ENCODE measurements around the gene PTTG1IP. TPM values are rescaled to one million over a fixed set of nuclear protein-coding genes. Genes with fewer than 3 reads are reported as not detected.

The PTTG1IP gene
- total and polyA plus RNA-seq, 10 of the 15 experiments (the other 5 are each of a cell fraction or from before 2014, with no cell fraction given): 2.4 to 56.4 (median 44.4) TPM

- H2AFZ ChIP-seq (ENCODE audit: control insufficient read depth, low read depth, low read length): no peak overlapping the region
- ATAC-seq (no peak), DNase-seq (ENCODE audit: low read depth, low spot score) (no peak), FAIRE-seq (no peak)
- H3K27me3 ChIP-seq (replicated peaks in 1 of 2; ENCODE audit: control insufficient read depth in 2 of 2, insufficient read depth in 2 of 2, low read length in 1 of 2): no peaks in the 10 kb centered on the region
- CTCF ChIA-PET: no interaction called here
- no peak overlapping the region for H3K27ac ChIP-seq (ENCODE audit: control insufficient read depth, insufficient read depth)
- H3K9ac ChIP-seq (ENCODE audit: control insufficient read depth, insufficient read depth, low read length): no peak overlapping the region
- no peaks in the 10 kb centered on the region for H3K79me2 ChIP-seq (ENCODE audit: control insufficient read depth, insufficient read depth, low read length)
- RAD21 ChIA-PET (ENCODE audit: unreplicated experiment): no interaction called here
- H3K4me1 ChIP-seq (ENCODE audit: control insufficient read depth, insufficient read depth, low read length): no peaks in the 10 kb centered on the region
- POLR2A ChIA-PET: no interaction called here
- H4K20me1 ChIP-seq (ENCODE audit: control insufficient read depth, insufficient read depth): no peaks in the 10 kb centered on the region
- no peak overlapping the region for H3K4me2 ChIP-seq (ENCODE audit: control insufficient read depth, insufficient read depth)
- in situ Hi-C loops (cut with MboI) (no loop called here), intact Hi-C loops (cut with micrococcal nuclease; ENCODE audit: unreplicated experiment) (no loop called here)
- 90% methylated on average over 28 of the region's 28 CpGs for WGBS (ENCODE audit: insufficient coverage, insufficient replicate concordance, low lambda C conversion rate, missing lambda C conversion rate)
- H3K9me3 ChIP-seq (replicated peaks; ENCODE audit: control insufficient read depth, insufficient read depth, low read length): no peaks in the 10 kb centered on the region
- SMC1A ChIA-PET (ENCODE audit: uncharacterized antibody, unreplicated experiment): no interaction called here
- peaks cover 14 to 59% of the 10 kb centered on the region in 2 experiments for H3K36me3 ChIP-seq (ENCODE audit: control insufficient read depth in 2 of 2, insufficient read depth in 2 of 2, low read length in 1 of 2)
- no TSS peak for BruUV-seq (replicated peaks)
- H3K4me3 ChIP-seq: no peak overlapping the region
- TF ChIP-seq, protein P1, sequence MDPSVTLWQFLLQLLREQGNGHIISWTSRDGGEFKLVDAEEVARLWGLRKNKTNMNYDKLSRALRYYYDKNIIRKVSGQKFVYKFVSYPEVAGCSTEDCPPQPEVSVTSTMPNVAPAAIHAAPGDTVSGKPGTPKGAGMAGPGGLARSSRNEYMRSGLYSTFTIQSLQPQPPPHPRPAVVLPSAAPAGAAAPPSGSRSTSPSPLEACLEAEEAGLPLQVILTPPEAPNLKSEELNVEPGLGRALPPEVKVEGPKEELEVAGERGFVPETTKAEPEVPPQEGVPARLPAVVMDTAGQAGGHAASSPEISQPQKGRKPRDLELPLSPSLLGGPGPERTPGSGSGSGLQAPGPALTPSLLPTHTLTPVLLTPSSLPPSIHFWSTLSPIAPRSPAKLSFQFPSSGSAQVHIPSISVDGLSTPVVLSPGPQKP (IDR thresholded peaks at IDR 0.05; ENCODE audit: low read depth, low read length): no peak
- TF ChIP-seq RBBP5 (conservative IDR thresholded peaks at IDR 0.05) (no peak), PBX3 (IDR thresholded peaks at IDR 0.05; ENCODE audit: insufficient replicate concordance, low read depth, low read length) (no peak), RAD21 (IDR thresholded peaks at IDR 0.05; ENCODE audit: insufficient read depth, low read depth, low read length) (no peak), RFX5 (IDR thresholded peaks at IDR 0.05; ENCODE audit: low read depth, low read length) (no peak), BHLHE40 (IDR thresholded peaks at IDR 0.05; ENCODE audit: borderline replicate concordance in 1 of 2, low read depth in 2 of 2, low read length in 1 of 2) (no peak), ATF7 (IDR thresholded peaks at IDR 0.05; ENCODE audit: low read depth) (no peak), SREBF1 (IDR thresholded peaks at IDR 0.05; ENCODE audit: low read length) (no peak), SMAD1 (IDR thresholded peaks at IDR 0.05; ENCODE audit: low read depth, partially characterized antibody) (no peak)
- TF ChIP-seq, protein P2, sequence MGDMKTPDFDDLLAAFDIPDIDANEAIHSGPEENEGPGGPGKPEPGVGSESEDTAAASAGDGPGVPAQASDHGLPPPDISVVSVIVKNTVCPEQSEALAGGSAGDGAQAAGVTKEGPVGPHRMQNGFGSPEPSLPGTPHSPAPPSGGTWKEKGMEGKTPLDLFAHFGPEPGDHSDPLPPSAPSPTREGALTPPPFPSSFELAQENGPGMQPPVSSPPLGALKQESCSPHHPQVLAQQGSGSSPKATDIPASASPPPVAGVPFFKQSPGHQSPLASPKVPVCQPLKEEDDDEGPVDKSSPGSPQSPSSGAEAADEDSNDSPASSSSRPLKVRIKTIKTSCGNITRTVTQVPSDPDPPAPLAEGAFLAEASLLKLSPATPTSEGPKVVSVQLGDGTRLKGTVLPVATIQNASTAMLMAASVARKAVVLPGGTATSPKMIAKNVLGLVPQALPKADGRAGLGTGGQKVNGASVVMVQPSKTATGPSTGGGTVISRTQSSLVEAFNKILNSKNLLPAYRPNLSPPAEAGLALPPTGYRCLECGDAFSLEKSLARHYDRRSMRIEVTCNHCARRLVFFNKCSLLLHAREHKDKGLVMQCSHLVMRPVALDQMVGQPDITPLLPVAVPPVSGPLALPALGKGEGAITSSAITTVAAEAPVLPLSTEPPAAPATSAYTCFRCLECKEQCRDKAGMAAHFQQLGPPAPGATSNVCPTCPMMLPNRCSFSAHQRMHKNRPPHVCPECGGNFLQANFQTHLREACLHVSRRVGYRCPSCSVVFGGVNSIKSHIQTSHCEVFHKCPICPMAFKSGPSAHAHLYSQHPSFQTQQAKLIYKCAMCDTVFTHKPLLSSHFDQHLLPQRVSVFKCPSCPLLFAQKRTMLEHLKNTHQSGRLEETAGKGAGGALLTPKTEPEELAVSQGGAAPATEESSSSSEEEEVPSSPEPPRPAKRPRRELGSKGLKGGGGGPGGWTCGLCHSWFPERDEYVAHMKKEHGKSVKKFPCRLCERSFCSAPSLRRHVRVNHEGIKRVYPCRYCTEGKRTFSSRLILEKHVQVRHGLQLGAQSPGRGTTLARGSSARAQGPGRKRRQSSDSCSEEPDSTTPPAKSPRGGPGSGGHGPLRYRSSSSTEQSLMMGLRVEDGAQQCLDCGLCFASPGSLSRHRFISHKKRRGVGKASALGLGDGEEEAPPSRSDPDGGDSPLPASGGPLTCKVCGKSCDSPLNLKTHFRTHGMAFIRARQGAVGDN (IDR thresholded peaks at IDR 0.05): no peak
Observed at GRCh38 chr21:44900559-44901251, 27.2 kb upstream of the PTTG1IP start.
